A549 (cell line): ENCODE data around the gene RAP1GAP2.

ENCODE experiments used
- BHLHE40 ChIP-seq: IDR thresholded peaks from 2 replicates; pipeline ENCODE4 v1.6.1; 2012; ENCODE audit warnings: low read depth, low read length, inconsistent platforms
- CBX8 ChIP-seq: fragments of 200-600 bp; sonication (generic); IDR thresholded peaks from 2 replicates; pipeline ENCODE4 v1.6.1; 2016
- CEBPB ChIP-seq, 2 experiments: fragments of >200 bp in 1 of 2; sonication (Bioruptor Twin) in 1 of 2; formaldehyde crosslinking in 1 of 2; IDR thresholded peaks; 2 replicates each; pipeline ENCODE4 v1.6.1; 2012 to 2016
- CHD2 ChIP-seq: fragments of 150-350 bp; IDR thresholded peaks from 2 replicates; pipeline ENCODE4 v1.6.1; 2014; ENCODE audit warnings: low read length; ENCODE audit not compliant: partially characterized antibody
- CTCF ChIP-seq: fragments of >200 bp; sonication (Bioruptor Twin); formaldehyde crosslinking; IDR thresholded peaks from 3 replicates; pipeline ENCODE4 v1.5.1; 2016
- EHMT2 ChIP-seq: fragments of 200-600 bp; sonication (generic); IDR thresholded peaks from 2 replicates; pipeline ENCODE4 v1.6.1; 2016; ENCODE audit warnings: antibody characterized with exemption, low read depth, mild to moderate bottlenecking, moderate library complexity
- EP300 ChIP-seq, 2 experiments: fragments of >200 bp; sonication (Bioruptor Twin); formaldehyde crosslinking; IDR thresholded peaks; 2 replicates in 1 of 2; 3 replicates in 1 of 2; pipeline ENCODE4 v1.6.1; 2016 to 2017
- MAFK ChIP-seq: fragments of 450-650 bp; IDR thresholded peaks from 2 replicates; pipeline ENCODE4 v1.6.1; 2014; ENCODE audit not compliant: partially characterized antibody
- MAX ChIP-seq: IDR thresholded peaks from 2 replicates; pipeline ENCODE4 v1.6.1; 2012
- POLR2A ChIP-seq: IDR thresholded peaks from 2 replicates; pipeline ENCODE4 v1.6.1; 2012; ENCODE audit warnings: mild to moderate bottlenecking, low read length
- RAD21 ChIP-seq, 2 experiments: fragments of >200 bp in 1 of 2; sonication (Bioruptor Twin) in 1 of 2; formaldehyde crosslinking in 1 of 2; IDR thresholded peaks in 1 of 2; conservative IDR thresholded peaks in 1 of 2; 2 replicates in 1 of 2; 3 replicates in 1 of 2; pipeline ENCODE4 v1.6.1; 2012 to 2018; ENCODE audit warnings: inconsistent platforms in 1 of 2
- RCOR1 ChIP-seq: fragments of 150-350 bp; IDR thresholded peaks from 2 replicates; pipeline ENCODE4 v1.6.1; 2014; ENCODE audit warnings: antibody characterized with exemption, low read length, low read depth
- ZFP36 ChIP-seq: fragments of 450-650 bp; IDR thresholded peaks from 2 replicates; pipeline ENCODE4 v1.6.1; 2014; ENCODE audit warnings: borderline replicate concordance; ENCODE audit not compliant: partially characterized antibody
- TF ChIP-seq, protein P1 (sequence below): fragments of 450-650 bp; IDR thresholded peaks from 2 replicates; pipeline ENCODE4 v1.6.1; 2014; ENCODE audit warnings: antibody characterized with exemption

DNA sequence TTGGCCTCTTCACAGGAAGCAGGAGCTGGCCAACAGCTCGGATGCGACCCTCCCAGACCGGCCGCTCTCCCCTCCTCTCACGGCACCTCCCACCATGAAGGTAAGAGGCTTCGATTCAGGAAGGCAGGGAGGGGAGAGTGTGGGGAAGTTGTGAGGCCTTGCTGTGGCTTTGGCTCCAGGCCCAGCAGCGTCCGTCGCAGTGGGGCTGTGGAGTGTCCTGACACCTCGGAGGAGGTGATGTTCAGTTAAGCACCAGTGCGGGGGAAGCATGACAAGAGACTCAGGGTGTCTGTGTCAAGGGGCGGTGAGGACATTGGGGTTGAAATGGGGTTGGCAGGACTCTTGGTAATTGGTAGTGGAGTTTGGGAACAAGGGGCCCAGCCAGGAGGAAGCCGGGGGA lies 109.0 kb downstream of the RAP1GAP2 start:
- TF ChIP-seq, protein P1, sequence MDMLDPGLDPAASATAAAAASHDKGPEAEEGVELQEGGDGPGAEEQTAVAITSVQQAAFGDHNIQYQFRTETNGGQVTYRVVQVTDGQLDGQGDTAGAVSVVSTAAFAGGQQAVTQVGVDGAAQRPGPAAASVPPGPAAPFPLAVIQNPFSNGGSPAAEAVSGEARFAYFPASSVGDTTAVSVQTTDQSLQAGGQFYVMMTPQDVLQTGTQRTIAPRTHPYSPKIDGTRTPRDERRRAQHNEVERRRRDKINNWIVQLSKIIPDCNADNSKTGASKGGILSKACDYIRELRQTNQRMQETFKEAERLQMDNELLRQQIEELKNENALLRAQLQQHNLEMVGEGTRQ, result no peak
- TF ChIP-seq CTCF, result no peak
- TF ChIP-seq CEBPB (IDR thresholded peaks at IDR 0.05), result no peak
- no peak for TF ChIP-seq RAD21 (conservative IDR thresholded peaks at IDR 0.05 in 1 of 2, IDR thresholded peaks at IDR 0.05 in 1 of 2)
- TF ChIP-seq EP300 (IDR thresholded peaks at IDR 0.05), result no peak
- TF ChIP-seq BHLHE40, result no peak
- TF ChIP-seq MAX, result no peak
- no peak for TF ChIP-seq CBX8
- TF ChIP-seq ZFP36, result no peak
- no peak for TF ChIP-seq EHMT2
- TF ChIP-seq RCOR1, result no peak
- no peak for TF ChIP-seq POLR2A
- no peak for TF ChIP-seq MAFK
- TF ChIP-seq CHD2, result no peak
